Stimulated activated memory B cell treated with anti-CD40 and anti-IgM and Interleukin-4, amounts not matched to agents 10 μg/mL and 1 μg/mL and 100 μg/mL, for 72 hours (primary cell): ENCODE data around the gene NEUROG1.

Experiments used
- ATAC-seq: fragments of 150-1000 bp; cut with Tn5 transposase; 2 replicates; pipeline ENCODE4 v1.10.0; 2021
- H3K27ac Mint-ChIP-seq: one replicate; pipeline ENCODE4 v1.8.0; 2022; ENCODE audit warnings: mild to moderate bottlenecking, mixed read lengths
- H3K27me3 Mint-ChIP-seq: one replicate; pipeline ENCODE4 v1.8.0; 2022; ENCODE audit warnings: mixed read lengths
- H3K36me3 Mint-ChIP-seq: one replicate; pipeline ENCODE4 v1.8.0; 2022; ENCODE audit warnings: mixed read lengths
- H3K4me1 Mint-ChIP-seq: one replicate; pipeline ENCODE4 v1.8.0; 2022; ENCODE audit warnings: mixed read lengths
- H3K4me3 Mint-ChIP-seq: one replicate; pipeline ENCODE4 v1.8.0; 2022; ENCODE audit warnings: mild to moderate bottlenecking, moderate library complexity, mixed read lengths
- H3K9me3 Mint-ChIP-seq: one replicate; pipeline ENCODE4 v1.8.0; 2022; ENCODE audit warnings: mixed read lengths

The NEUROG1 gene

GRCh38 chr5:135486131-135487036 lies 49.4 kb downstream of the NEUROG1 start:
- no peak overlapping the region for H3K27ac Mint-ChIP-seq
- H3K27me3 Mint-ChIP-seq: peaks cover 61% of the 10 kb centered on the region
- no peak overlapping the region for H3K4me3 Mint-ChIP-seq
- peaks cover 18% of the 10 kb centered on the region for H3K4me1 Mint-ChIP-seq
- H3K9me3 Mint-ChIP-seq: no peaks in the 10 kb centered on the region
- no peaks in the 10 kb centered on the region for H3K36me3 Mint-ChIP-seq
- no peak for ATAC-seq

- H3K9me3 Mint-ChIP-seq: no peaks in the 10 kb centered on the region
- H3K36me3 Mint-ChIP-seq: no peaks in the 10 kb centered on the region
- H3K4me1 Mint-ChIP-seq: peaks cover 13% of the 10 kb centered on the region
- peaks cover 49% of the 10 kb centered on the region for H3K27me3 Mint-ChIP-seq
- no peak overlapping the region for H3K27ac Mint-ChIP-seq
- H3K4me3 Mint-ChIP-seq: no peak overlapping the region
- ATAC-seq: no peak
These were observed 51.1 kb downstream of the NEUROG1 start for GRCh38 chr5:135484674-135485086.
